ENCODE data around the gene DCAF7. TPM values are rescaled to one million over a fixed set of nuclear protein-coding genes. Genes with fewer than 3 reads are reported as not detected.
A peak's percentile ranks its signal among the peaks of the same experiment; 100 is the strongest.

Gene DCAF7
- total RNA-seq, 2 experiments from 2014 or later: 92.1 to 95.1 TPM

- H3K27me3 Mint-ChIP-seq: no peaks in the 10 kb centered on the region
- H3K9me3 Mint-ChIP-seq: no peaks in the 10 kb centered on the region
- H3K36me3 Mint-ChIP-seq: peaks cover 12% of the 10 kb centered on the region
- H3K4me1 Mint-ChIP-seq: peaks cover 29% of the 10 kb centered on the region
- no peak for DNase-seq
- peak overlapping the region; percentile 96 for H3K4me3 Mint-ChIP-seq
- H3K27ac Mint-ChIP-seq: peak overlapping the region; percentile 98
These were observed 860 bp upstream of the DCAF7 start for GRCh38 chr17:63549289-63549945.

GRCh38 chr17:63550817-63551639 is 751 bp downstream of the DCAF7 start:
- Mint-ChIP-seq H3K36me3 (peaks cover 17% of the 10 kb centered on the region), H3K4me1 (peaks cover 45% of the 10 kb centered on the region), H3K27me3 (no peaks in the 10 kb centered on the region), H3K9me3 (no peaks in the 10 kb centered on the region), H3K4me3 (peak overlapping the region; percentile 96), H3K27ac (peak overlapping the region; percentile 98)
- peak; percentile 49 for DNase-seq

- H3K36me3 Mint-ChIP-seq: peaks cover 25% of the 10 kb centered on the region
- H3K27ac Mint-ChIP-seq: peak overlapping the region; percentile 64
- H3K4me3 Mint-ChIP-seq: peak overlapping the region; percentile 96
These were observed 1.9 kb downstream of the DCAF7 start for GRCh38 chr17:63552211-63552610.

GRCh38 chr17:63555500-63556156 is 5.4 kb downstream of the DCAF7 start:
- no peak overlapping the region for H3K4me3 Mint-ChIP-seq
- H3K4me1 Mint-ChIP-seq: peaks cover 67% of the 10 kb centered on the region
- H3K36me3 Mint-ChIP-seq: peaks cover 26% of the 10 kb centered on the region
- H3K27ac Mint-ChIP-seq: no peak overlapping the region
- DNase-seq: no peak
- peaks cover 2% of the 10 kb centered on the region for H3K9me3 Mint-ChIP-seq
- no peaks in the 10 kb centered on the region for H3K27me3 Mint-ChIP-seq

More at GRCh38 chr17:63552211-63552610, 1.9 kb downstream of the DCAF7 start:
- DNase-seq: no peak
- Mint-ChIP-seq H3K4me1 (peaks cover 53% of the 10 kb centered on the region), H3K9me3 (no peaks in the 10 kb centered on the region), H3K27me3 (no peaks in the 10 kb centered on the region)

GRCh38 chr17:63557416-63557815 is 7.1 kb downstream of the DCAF7 start:
- H3K27ac Mint-ChIP-seq: no peak overlapping the region
- H3K4me3 Mint-ChIP-seq: no peak overlapping the region
- DNase-seq: no peak
- H3K27me3 Mint-ChIP-seq: no peaks in the 10 kb centered on the region
- H3K4me1 Mint-ChIP-seq: peaks cover 66% of the 10 kb centered on the region
- peaks cover 19% of the 10 kb centered on the region for H3K36me3 Mint-ChIP-seq
- H3K9me3 Mint-ChIP-seq: peaks cover 2% of the 10 kb centered on the region

GRCh38 chr17:63558441-63558840 is 8.2 kb downstream of the DCAF7 start:
- Mint-ChIP-seq H3K4me1 (peaks cover 60% of the 10 kb centered on the region), H3K27me3 (no peaks in the 10 kb centered on the region), H3K36me3 (peaks cover 19% of the 10 kb centered on the region), H3K9me3 (peaks cover 2% of the 10 kb centered on the region), H3K4me3 (no peak overlapping the region), H3K27ac (no peak overlapping the region)
- DNase-seq: no peak

- H3K9me3 Mint-ChIP-seq: peaks cover 2% of the 10 kb centered on the region
- peaks cover 36% of the 10 kb centered on the region for H3K4me1 Mint-ChIP-seq
- no peaks in the 10 kb centered on the region for H3K27me3 Mint-ChIP-seq
- no peak overlapping the region for H3K4me3 Mint-ChIP-seq
- peaks cover 10% of the 10 kb centered on the region for H3K36me3 Mint-ChIP-seq
- H3K27ac Mint-ChIP-seq: no peak overlapping the region
- DNase-seq: no peak
These were observed 11.5 kb downstream of the DCAF7 start for GRCh38 chr17:63561819-63562218.

GRCh38 chr17:63563339-63563738 is 13.1 kb downstream of the DCAF7 start:
- peaks cover 28% of the 10 kb centered on the region for H3K4me1 Mint-ChIP-seq
- no peak for DNase-seq
- H3K4me3 Mint-ChIP-seq: no peak overlapping the region
- H3K36me3 Mint-ChIP-seq: peaks cover 2% of the 10 kb centered on the region
- no peak overlapping the region for H3K27ac Mint-ChIP-seq
- no peaks in the 10 kb centered on the region for H3K27me3 Mint-ChIP-seq
- no peaks in the 10 kb centered on the region for H3K9me3 Mint-ChIP-seq

GRCh38 chr17:63564562-63564961 is 14.3 kb downstream of the DCAF7 start:
- no peak overlapping the region for H3K27ac Mint-ChIP-seq
- DNase-seq: no peak
- peaks cover 26% of the 10 kb centered on the region for H3K4me1 Mint-ChIP-seq
- H3K9me3 Mint-ChIP-seq: no peaks in the 10 kb centered on the region
- H3K4me3 Mint-ChIP-seq: no peak overlapping the region
- H3K36me3 Mint-ChIP-seq: peaks cover 2% of the 10 kb centered on the region
- no peaks in the 10 kb centered on the region for H3K27me3 Mint-ChIP-seq

- Mint-ChIP-seq H3K36me3 (peaks cover 2% of the 10 kb centered on the region), H3K4me1 (peaks cover 25% of the 10 kb centered on the region), H3K4me3 (no peak overlapping the region), H3K9me3 (no peaks in the 10 kb centered on the region), H3K27me3 (no peaks in the 10 kb centered on the region), H3K27ac (no peak overlapping the region)
- no peak for DNase-seq
These were observed 17.0 kb downstream of the DCAF7 start for GRCh38 chr17:63567229-63567628.

GRCh38 chr17:63568563-63568962 is 18.3 kb downstream of the DCAF7 start:
- Mint-ChIP-seq H3K36me3 (no peaks in the 10 kb centered on the region), H3K4me3 (no peak overlapping the region), H3K27ac (no peak overlapping the region), H3K4me1 (peaks cover 21% of the 10 kb centered on the region), H3K27me3 (no peaks in the 10 kb centered on the region), H3K9me3 (no peaks in the 10 kb centered on the region)
- no peak for DNase-seq

GRCh38 chr17:63571632-63572310 is 21.5 kb downstream of the DCAF7 start:
- H3K9me3 Mint-ChIP-seq: no peaks in the 10 kb centered on the region
- H3K27me3 Mint-ChIP-seq: no peaks in the 10 kb centered on the region
- no peak overlapping the region for H3K4me3 Mint-ChIP-seq
- H3K27ac Mint-ChIP-seq: no peak overlapping the region
- peaks cover 21% of the 10 kb centered on the region for H3K4me1 Mint-ChIP-seq
- no peaks in the 10 kb centered on the region for H3K36me3 Mint-ChIP-seq
- DNase-seq: no peak

- no peak for DNase-seq
- no peak overlapping the region for H3K27ac Mint-ChIP-seq
- no peak overlapping the region for H3K4me3 Mint-ChIP-seq
- H3K27me3 Mint-ChIP-seq: no peaks in the 10 kb centered on the region
- H3K4me1 Mint-ChIP-seq: peaks cover 17% of the 10 kb centered on the region
- H3K9me3 Mint-ChIP-seq: no peaks in the 10 kb centered on the region
- H3K36me3 Mint-ChIP-seq: no peaks in the 10 kb centered on the region
These were observed 23.4 kb downstream of the DCAF7 start for GRCh38 chr17:63573634-63574033.

- H3K4me1 Mint-ChIP-seq: peaks cover 5% of the 10 kb centered on the region
- DNase-seq: no peak
- H3K36me3 Mint-ChIP-seq: peaks cover 7% of the 10 kb centered on the region
- H3K27me3 Mint-ChIP-seq: no peaks in the 10 kb centered on the region
- H3K9me3 Mint-ChIP-seq: no peaks in the 10 kb centered on the region
- no peak overlapping the region for H3K27ac Mint-ChIP-seq
- H3K4me3 Mint-ChIP-seq: no peak overlapping the region
These were observed 27.9 kb downstream of the DCAF7 start for GRCh38 chr17:63578027-63578768.

All from activated naive CD8-positive, alpha-beta T cell treated with anti-CD3 and anti-CD28 coated beads for 36 hours (primary cell).